DOHH2 (cell line): ENCODE data around the gene AP1B1.

Source experiments
- H3F3A ChIP-seq: fragments of 200-600 bp; sonication (generic), shearing (Covaris generic); 2 replicates; pipeline ENCODE4 v1.6.0; 2016; ENCODE audit warnings: antibody characterized with exemption, mild to moderate bottlenecking; ENCODE audit not compliant: control insufficient read depth, insufficient read depth
- H3K27ac ChIP-seq: fragments of 200-600 bp; sonication (generic); 2 replicates; pipeline ENCODE4 v1.5.1; 2014; ENCODE audit warnings: low read depth, mild to moderate bottlenecking, low read length, moderate library complexity
- H3K27me3 ChIP-seq: fragments of 200-600 bp; sonication (generic); 2 replicates; pipeline ENCODE4 v1.6.1; 2014; ENCODE audit warnings: mild to moderate bottlenecking, low read length, mixed read lengths; ENCODE audit not compliant: control insufficient read depth
- H3K36me3 ChIP-seq: fragments of 200-600 bp; sonication (generic); 2 replicates; pipeline ENCODE4 v1.6.1; 2014; ENCODE audit warnings: mild to moderate bottlenecking, low read length, moderate library complexity, mixed read lengths; ENCODE audit not compliant: control insufficient read depth
- H3K4me1 ChIP-seq: fragments of 200-600 bp; sonication (generic); 2 replicates; pipeline ENCODE4 v1.6.1; 2014; ENCODE audit warnings: mild to moderate bottlenecking, low read length, mixed read lengths; ENCODE audit not compliant: control insufficient read depth
- H3K4me2 ChIP-seq: fragments of 200-600 bp; sonication (generic); 2 replicates; pipeline ENCODE4 v1.6.0; 2014; ENCODE audit warnings: mild to moderate bottlenecking, low read length, moderate library complexity
- H3K4me3 ChIP-seq: fragments of 200-600 bp; sonication (generic); 2 replicates; pipeline ENCODE4 v1.5.1; 2014; ENCODE audit warnings: mild to moderate bottlenecking, low read length, mixed read lengths
- H3K79me2 ChIP-seq: fragments of 200-600 bp; sonication (generic); 2 replicates; pipeline ENCODE4 v1.6.1; 2014; ENCODE audit warnings: mild to moderate bottlenecking, low read length, mixed read lengths; ENCODE audit not compliant: control insufficient read depth
- H3K9me2 ChIP-seq: fragments of 200-600 bp; sonication (generic); replicated peaks from 2 replicates; pipeline ENCODE4 v1.6.1; 2014; ENCODE audit warnings: mild to moderate bottlenecking, low read length, mixed read lengths; ENCODE audit not compliant: control insufficient read depth
- H3K9me3 ChIP-seq: fragments of 200-600 bp; sonication (generic); 2 replicates; pipeline ENCODE4 v1.6.1; 2014; ENCODE audit warnings: antibody characterized with exemption, low read length, mixed read lengths; ENCODE audit not compliant: control insufficient read depth, insufficient read depth
- H4K20me1 ChIP-seq: fragments of 200-600 bp; sonication (generic); 2 replicates; pipeline ENCODE4 v1.6.0; 2014; ENCODE audit warnings: low read depth, mild to moderate bottlenecking, antibody characterized with exemption, low read length, moderate library complexity; ENCODE audit not compliant: control insufficient read depth, insufficient read depth
- CTCF ChIP-seq: fragments of 200-600 bp; sonication (generic); IDR thresholded peaks from one replicate; pipeline ENCODE4 v1.5.1; 2014; ENCODE audit warnings: antibody characterized with exemption, mild to moderate bottlenecking, low read depth, low read length; ENCODE audit not compliant: poor library complexity, severe bottlenecking
- EZH2phosphoT487 ChIP-seq: fragments of 200-600 bp; sonication (generic); IDR thresholded peaks from 2 replicates; pipeline ENCODE4 v1.6.1; 2017; ENCODE audit warnings: borderline replicate concordance, mild to moderate bottlenecking, antibody characterized with exemption, low read length, moderate library complexity, mixed read lengths

AP1B1 gene

GRCh38 chr22:29331658-29332300 lies 56.6 kb downstream of the AP1B1 start:
- H4K20me1 ChIP-seq: no peaks in the 10 kb centered on the region
- H3K4me1 ChIP-seq: no peaks in the 10 kb centered on the region
- H3K79me2 ChIP-seq: no peaks in the 10 kb centered on the region
- no peaks in the 10 kb centered on the region for H3K9me2 ChIP-seq
- no peaks in the 10 kb centered on the region for H3K9me3 ChIP-seq
- H3K4me3 ChIP-seq: no peak overlapping the region
- no peaks in the 10 kb centered on the region for H3F3A ChIP-seq
- no peak overlapping the region for H3K4me2 ChIP-seq
- peaks cover 82% of the 10 kb centered on the region for H3K36me3 ChIP-seq
- no peak overlapping the region for H3K27ac ChIP-seq
- H3K27me3 ChIP-seq: no peaks in the 10 kb centered on the region
- no peak for TF ChIP-seq EZH2phosphoT487
- TF ChIP-seq CTCF: no peak

GRCh38 chr22:29331213-29331612 lies 57.2 kb downstream of the AP1B1 start:
- no peak overlapping the region for H3K4me3 ChIP-seq
- H3K4me1 ChIP-seq: no peaks in the 10 kb centered on the region
- H3K36me3 ChIP-seq: peaks cover 81% of the 10 kb centered on the region
- no peaks in the 10 kb centered on the region for H4K20me1 ChIP-seq
- no peak overlapping the region for H3K4me2 ChIP-seq
- no peak overlapping the region for H3K27ac ChIP-seq
- no peaks in the 10 kb centered on the region for H3K9me3 ChIP-seq
- no peaks in the 10 kb centered on the region for H3K9me2 ChIP-seq
- no peaks in the 10 kb centered on the region for H3K79me2 ChIP-seq
- TF ChIP-seq CTCF (no peak), EZH2phosphoT487 (no peak)
- no peaks in the 10 kb centered on the region for H3F3A ChIP-seq
- no peaks in the 10 kb centered on the region for H3K27me3 ChIP-seq

- Histone ChIP-seq H3K9me2 (no peaks in the 10 kb centered on the region), H3K27me3 (no peaks in the 10 kb centered on the region), H3K4me3 (no peak overlapping the region), H4K20me1 (no peaks in the 10 kb centered on the region), H3K4me2 (no peak overlapping the region), H3K79me2 (no peaks in the 10 kb centered on the region), H3K36me3 (peaks cover 76% of the 10 kb centered on the region), H3K9me3 (no peaks in the 10 kb centered on the region), H3K27ac (no peak overlapping the region), H3F3A (no peaks in the 10 kb centered on the region), H3K4me1 (no peaks in the 10 kb centered on the region)
- TF ChIP-seq CTCF: no peak
- TF ChIP-seq EZH2phosphoT487: no peak
Measured at GRCh38 chr22:29330753-29331152, 57.6 kb downstream of the AP1B1 start.

GRCh38 chr22:29330291-29330690 lies 58.1 kb downstream of the AP1B1 start:
- no peaks in the 10 kb centered on the region for H3K9me2 ChIP-seq
- no peaks in the 10 kb centered on the region for H3K79me2 ChIP-seq
- no peaks in the 10 kb centered on the region for H3F3A ChIP-seq
- no peak overlapping the region for H3K4me2 ChIP-seq
- H3K9me3 ChIP-seq: no peaks in the 10 kb centered on the region
- peaks cover 73% of the 10 kb centered on the region for H3K36me3 ChIP-seq
- H3K27me3 ChIP-seq: no peaks in the 10 kb centered on the region
- H4K20me1 ChIP-seq: no peaks in the 10 kb centered on the region
- no peak overlapping the region for H3K27ac ChIP-seq
- H3K4me1 ChIP-seq: no peaks in the 10 kb centered on the region
- no peak overlapping the region for H3K4me3 ChIP-seq
- TF ChIP-seq EZH2phosphoT487 (no peak), CTCF (no peak)
